H54 (cell line): ENCODE results near the gene PFKFB3.
"Not testable (repeated sequence)": the region's sequence is repeated elsewhere in the genome, so short reads cannot be mapped to it uniquely, and the experiment has no call there.

ENCODE experiments used
- DNase-seq: peaks from one replicate; pipeline ENCODE4 v3.0.0; 2011; ENCODE audit warnings: low spot score, mixed read lengths; ENCODE audit not compliant: insufficient read length
- FAIRE-seq: peaks from 3 replicates; lab custom pipeline; 2011; peaks lifted over from hg19 to GRCh38; lab: Jason Lieb, UNC
- POLR2A ChIP-seq: IDR thresholded peaks from 2 replicates; pipeline ENCODE4 v1.6.1; 2011; ENCODE audit warnings: low read depth, mild to moderate bottlenecking, low read length

PFKFB3 gene

GRCh38 chr10:6202684-6203330, at the start of gene PFKFB3:
Gene PFKFB3 (plus strand): TSS chr10:6202932. CDS start chr10:6203261, 329 bp downstream.
- FAIRE-seq (no peak), DNase-seq (peak; percentile 89)
- TF ChIP-seq POLR2A: peak; percentile 100

GRCh38 chr10:6153845-6154244, 48.9 kb upstream of the PFKFB3 start:
- FAIRE-seq: no peak

GRCh38 chr10:6154566-6154965, 48.2 kb upstream of the PFKFB3 start:
- FAIRE-seq (no peak), DNase-seq (no peak)
- TF ChIP-seq POLR2A: no peak

More at GRCh38 chr10:6153845-6154244, 48.9 kb upstream of the PFKFB3 start:
- no peak for TF ChIP-seq POLR2A
- DNase-seq: no peak

- TF ChIP-seq POLR2A: no peak
- FAIRE-seq (no peak), DNase-seq (no peak)
These were observed 44.5 kb upstream of the PFKFB3 start for GRCh38 chr10:6158276-6158675.

- FAIRE-seq (no peak), DNase-seq (no peak)
- TF ChIP-seq POLR2A: no peak
These were observed 40.8 kb upstream of the PFKFB3 start for GRCh38 chr10:6161921-6162320.

- no peak for FAIRE-seq
- no peak for DNase-seq
- TF ChIP-seq POLR2A: no peak
These were observed 40.0 kb upstream of the PFKFB3 start for GRCh38 chr10:6162589-6163356.

GRCh38 chr10:6163364-6164270, 39.1 kb upstream of the PFKFB3 start:
- no peak for FAIRE-seq
- peak; percentile 50; the same call in 1 of the 2 replicates for TF ChIP-seq POLR2A
- DNase-seq: peak; percentile 84

- no peak for TF ChIP-seq POLR2A
- FAIRE-seq: no peak
- DNase-seq: no peak
These were observed 38.2 kb upstream of the PFKFB3 start for GRCh38 chr10:6164271-6165095.

- no peak for FAIRE-seq
- no peak for DNase-seq
- TF ChIP-seq POLR2A: no peak
These were observed 37.5 kb upstream of the PFKFB3 start for GRCh38 chr10:6165221-6165725.

GRCh38 chr10:6165933-6166332, 36.8 kb upstream of the PFKFB3 start:
- FAIRE-seq, DNase-seq: not testable (repeated sequence)

- FAIRE-seq: no peak
- no peak for TF ChIP-seq POLR2A
- no peak for DNase-seq
These were observed 35.3 kb upstream of the PFKFB3 start for GRCh38 chr10:6167456-6167855.

GRCh38 chr10:6168084-6168483, 34.6 kb upstream of the PFKFB3 start:
- no peak for DNase-seq
- FAIRE-seq: no peak
- no peak for TF ChIP-seq POLR2A

GRCh38 chr10:6170638-6171037, 32.1 kb upstream of the PFKFB3 start:
- DNase-seq (no peak), FAIRE-seq (no peak)
- TF ChIP-seq POLR2A: no peak
